Activated B cell treated with CpG ODN at 0.5 μM for 24 hours (primary cell): ENCODE measurements around the gene VARS2. TPM values are rescaled to one million over a fixed set of nuclear protein-coding genes. Genes with fewer than 3 reads are reported as not detected.

Experiments
- ATAC-seq: fragments of 200-7000 bp; cut with Tn5 transposase; one replicate; pipeline ENCODE4 v1.10.0; 2021; ENCODE audit warnings: low read depth, mild to moderate bottlenecking, moderate library complexity
- CTCF ChIA-PET: fragments of 350-600 bp; sonication (Branson Sonifier 250); formaldehyde crosslinking; loops from one replicate; lab custom pipeline; 2021; ENCODE audit warnings: antibody characterized with exemption; lab: Charles Lee
- POLR2A ChIA-PET: fragments of 350-600 bp; sonication (Branson Sonifier 250); formaldehyde crosslinking; loops from one replicate; lab custom pipeline; 2021; ENCODE audit warnings: antibody characterized with exemption; lab: Charles Lee
- DNase-seq: peaks from one replicate; pipeline ENCODE4 v3.0.0; 2022
- H3K27ac Mint-ChIP-seq: one replicate; pipeline ENCODE4 v1.8.0; 2020; ENCODE audit warnings: mixed read lengths
- H3K27me3 Mint-ChIP-seq: one replicate; pipeline ENCODE4 v1.8.0; 2021; ENCODE audit warnings: mixed read lengths
- H3K36me3 Mint-ChIP-seq: one replicate; pipeline ENCODE4 v1.8.0; 2021; ENCODE audit warnings: low read depth, mixed read lengths
- H3K4me1 Mint-ChIP-seq: one replicate; pipeline ENCODE4 v1.8.0; 2021; ENCODE audit warnings: mixed read lengths
- H3K4me3 Mint-ChIP-seq: one replicate; pipeline ENCODE4 v1.8.0; 2020; ENCODE audit warnings: mild to moderate bottlenecking, mixed read lengths
- H3K9me3 Mint-ChIP-seq: one replicate; pipeline ENCODE4 v1.8.0; 2020; ENCODE audit warnings: mixed read lengths
- intact Hi-C: fragments of 100-400 bp; cut with micrococcal nuclease; formaldehyde crosslinking; loops from one replicate; pipeline ENCODE4 v1.15.1; 2024
- total RNA-seq: library from RNA; stranded (reverse); gene quantifications from 2 replicates; pipeline ENCODE4 v1.2.3, GENCODE V29; 2022
- TF ChIP-seq, protein P1 (sequence below): fragments of 200-600 bp; IDR thresholded peaks from one replicate; pipeline ENCODE4 v1.8.0; 2022; ENCODE audit warnings: antibody characterized with exemption, mild to moderate bottlenecking

VARS2 gene
- total RNA-seq, 1 donor from 2014 or later, result 47.8 TPM

DNA sequence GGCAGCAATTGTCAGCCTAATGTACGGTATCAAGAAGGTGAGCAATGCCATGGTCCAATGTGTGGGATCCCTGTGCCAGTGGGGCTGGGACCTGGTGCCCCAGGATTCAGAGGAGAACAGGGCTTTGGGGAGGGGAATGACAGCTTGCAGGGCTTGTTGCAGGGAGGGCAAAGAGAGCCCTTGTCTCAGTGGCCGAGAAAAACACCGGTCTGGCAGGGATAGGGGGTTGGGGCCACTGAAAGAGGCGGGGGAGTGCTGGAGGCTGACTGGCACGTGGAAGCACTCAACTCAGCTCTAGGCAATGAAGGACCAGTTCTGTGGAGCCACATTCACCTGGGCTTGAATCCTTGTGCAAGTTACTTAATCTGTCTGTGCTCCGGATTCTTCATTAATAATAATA is 23.2 kb downstream of the VARS2 start:
- intact Hi-C loops, result no loop called here
- ATAC-seq, result no peak
- Mint-ChIP-seq H3K27me3 (peaks cover 30% of the 10 kb centered on the region), H3K27ac (no peak overlapping the region), H3K4me1 (no peaks in the 10 kb centered on the region), H3K36me3 (no peaks in the 10 kb centered on the region), H3K9me3 (no peaks in the 10 kb centered on the region), H3K4me3 (no peak overlapping the region)
- POLR2A ChIA-PET, result no interaction called here
- DNase-seq, result no peak
- CTCF ChIA-PET, result no interaction called here
- TF ChIP-seq, protein P1, sequence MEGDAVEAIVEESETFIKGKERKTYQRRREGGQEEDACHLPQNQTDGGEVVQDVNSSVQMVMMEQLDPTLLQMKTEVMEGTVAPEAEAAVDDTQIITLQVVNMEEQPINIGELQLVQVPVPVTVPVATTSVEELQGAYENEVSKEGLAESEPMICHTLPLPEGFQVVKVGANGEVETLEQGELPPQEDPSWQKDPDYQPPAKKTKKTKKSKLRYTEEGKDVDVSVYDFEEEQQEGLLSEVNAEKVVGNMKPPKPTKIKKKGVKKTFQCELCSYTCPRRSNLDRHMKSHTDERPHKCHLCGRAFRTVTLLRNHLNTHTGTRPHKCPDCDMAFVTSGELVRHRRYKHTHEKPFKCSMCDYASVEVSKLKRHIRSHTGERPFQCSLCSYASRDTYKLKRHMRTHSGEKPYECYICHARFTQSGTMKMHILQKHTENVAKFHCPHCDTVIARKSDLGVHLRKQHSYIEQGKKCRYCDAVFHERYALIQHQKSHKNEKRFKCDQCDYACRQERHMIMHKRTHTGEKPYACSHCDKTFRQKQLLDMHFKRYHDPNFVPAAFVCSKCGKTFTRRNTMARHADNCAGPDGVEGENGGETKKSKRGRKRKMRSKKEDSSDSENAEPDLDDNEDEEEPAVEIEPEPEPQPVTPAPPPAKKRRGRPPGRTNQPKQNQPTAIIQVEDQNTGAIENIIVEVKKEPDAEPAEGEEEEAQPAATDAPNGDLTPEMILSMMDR, result no peak

DNA sequence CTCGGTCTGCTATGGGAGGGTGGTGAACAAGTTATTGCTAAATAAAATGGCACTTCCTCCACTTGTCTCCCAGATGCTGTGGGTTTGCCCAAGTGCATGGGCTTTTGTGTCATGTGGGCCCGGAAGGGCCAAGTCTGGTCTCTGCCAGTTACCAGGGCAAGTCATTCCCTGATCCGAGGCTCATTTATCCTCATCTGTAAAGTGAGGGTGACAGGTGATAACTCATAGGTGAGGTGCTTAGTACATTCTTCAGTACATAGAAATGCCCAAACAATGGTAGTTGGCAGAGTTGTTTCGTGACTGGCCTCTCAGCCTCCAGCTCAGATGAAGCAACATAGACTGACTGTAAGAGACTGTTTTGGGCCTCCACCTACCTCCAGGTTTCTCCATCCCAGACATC is 24.7 kb downstream of the VARS2 start:
- Mint-ChIP-seq H3K27ac (no peak overlapping the region), H3K27me3 (peaks cover 39% of the 10 kb centered on the region), H3K9me3 (no peaks in the 10 kb centered on the region), H3K4me3 (no peak overlapping the region), H3K4me1 (peaks cover 4% of the 10 kb centered on the region), H3K36me3 (no peaks in the 10 kb centered on the region)
- ATAC-seq, result no peak
- intact Hi-C loops, result no loop called here
- ChIA-PET CTCF (no interaction called here), POLR2A (no interaction called here)
- DNase-seq, result no peak
- TF ChIP-seq, protein P1, result no peak

DNA sequence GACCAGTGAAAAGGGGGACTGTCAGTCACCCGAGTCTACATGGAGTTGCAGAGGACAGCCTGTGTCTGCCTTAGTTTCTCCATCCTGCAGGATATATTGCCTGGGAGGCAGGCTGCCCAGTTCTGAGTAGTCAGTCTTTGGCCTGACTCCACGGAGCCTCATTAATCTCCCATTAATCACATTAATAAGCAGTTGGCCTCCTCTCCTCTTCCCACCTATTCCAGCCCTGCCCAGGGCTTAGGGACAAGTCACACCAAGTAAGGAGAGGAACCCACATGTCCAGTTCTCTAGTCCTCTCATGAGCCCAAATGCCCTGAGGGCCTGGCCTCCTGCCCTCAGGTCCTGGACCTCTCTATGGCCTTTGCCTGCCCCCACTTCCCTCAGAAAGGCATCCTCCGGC is 25.4 kb downstream of the VARS2 start:
- H3K9me3 Mint-ChIP-seq, result no peaks in the 10 kb centered on the region
- H3K4me1 Mint-ChIP-seq, result peaks cover 4% of the 10 kb centered on the region
- H3K27ac Mint-ChIP-seq, result no peak overlapping the region
- TF ChIP-seq, protein P1, result no peak
- no peak for DNase-seq
- no peak overlapping the region for H3K4me3 Mint-ChIP-seq
- ATAC-seq, result no peak
- POLR2A ChIA-PET, result no interaction called here
- intact Hi-C loops, result no loop called here
- H3K36me3 Mint-ChIP-seq, result no peaks in the 10 kb centered on the region
- peaks cover 42% of the 10 kb centered on the region for H3K27me3 Mint-ChIP-seq
- CTCF ChIA-PET, result no interaction called here

DNA sequence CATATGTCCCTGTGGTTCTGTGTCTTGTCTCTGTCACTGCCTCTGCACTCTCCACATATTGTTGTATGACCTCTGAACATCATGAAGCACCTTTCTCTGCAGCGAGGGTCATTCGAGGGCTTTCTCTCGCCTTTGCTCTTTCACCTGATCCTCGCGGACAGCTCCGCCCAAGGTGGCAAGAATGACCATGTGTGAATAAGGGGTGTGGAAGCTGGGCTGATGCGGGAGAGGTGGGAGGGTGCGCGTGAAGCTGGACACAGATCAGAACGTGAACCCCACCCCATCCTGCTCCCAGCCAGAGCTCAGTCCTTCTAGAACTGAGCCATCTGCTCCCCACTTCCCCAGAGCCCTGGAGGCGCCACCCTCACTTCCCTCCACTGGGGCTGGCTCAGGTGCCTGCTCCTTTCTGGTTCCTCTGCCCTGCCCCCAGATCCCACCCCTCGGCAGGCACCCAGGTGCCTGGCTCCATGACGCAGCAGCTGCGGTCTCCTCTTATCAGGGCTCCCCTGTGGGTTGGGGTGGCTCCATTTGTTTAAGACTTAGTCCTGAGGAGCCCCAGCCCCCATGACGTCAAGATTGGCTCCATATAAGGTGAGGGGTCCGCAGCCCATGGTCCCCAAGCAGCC is 26.4 kb downstream of the VARS2 start, which contains the start of gene MUCL3:
TSS of gene MUCL3 (plus strand) at position 613 of the 626 bp plus-strand sequence. CDS start 27 bp downstream, outside the sequence.
- peaks cover 4% of the 10 kb centered on the region for H3K4me1 Mint-ChIP-seq
- ATAC-seq (no peak), DNase-seq (no peak)
- intact Hi-C loops, result no loop called here
- H3K27ac Mint-ChIP-seq, result no peak within 1 kb of the TSS
- H3K9me3 Mint-ChIP-seq, result no peaks in the 10 kb centered on the region
- TF ChIP-seq, protein P1, result no peak
- CTCF ChIA-PET, result no interaction called here
- POLR2A ChIA-PET, result interaction anchor here (0.6 kb wide), 1 partner anchor 419 kb away, joined by 3 read pairs; no protein-coding TSS in a partner anchor
- peaks cover 48% of the 10 kb centered on the region for H3K27me3 Mint-ChIP-seq
- no peak within 1 kb of the TSS for H3K4me3 Mint-ChIP-seq
- H3K36me3 Mint-ChIP-seq, result no peaks in the 10 kb centered on the region

DNA sequence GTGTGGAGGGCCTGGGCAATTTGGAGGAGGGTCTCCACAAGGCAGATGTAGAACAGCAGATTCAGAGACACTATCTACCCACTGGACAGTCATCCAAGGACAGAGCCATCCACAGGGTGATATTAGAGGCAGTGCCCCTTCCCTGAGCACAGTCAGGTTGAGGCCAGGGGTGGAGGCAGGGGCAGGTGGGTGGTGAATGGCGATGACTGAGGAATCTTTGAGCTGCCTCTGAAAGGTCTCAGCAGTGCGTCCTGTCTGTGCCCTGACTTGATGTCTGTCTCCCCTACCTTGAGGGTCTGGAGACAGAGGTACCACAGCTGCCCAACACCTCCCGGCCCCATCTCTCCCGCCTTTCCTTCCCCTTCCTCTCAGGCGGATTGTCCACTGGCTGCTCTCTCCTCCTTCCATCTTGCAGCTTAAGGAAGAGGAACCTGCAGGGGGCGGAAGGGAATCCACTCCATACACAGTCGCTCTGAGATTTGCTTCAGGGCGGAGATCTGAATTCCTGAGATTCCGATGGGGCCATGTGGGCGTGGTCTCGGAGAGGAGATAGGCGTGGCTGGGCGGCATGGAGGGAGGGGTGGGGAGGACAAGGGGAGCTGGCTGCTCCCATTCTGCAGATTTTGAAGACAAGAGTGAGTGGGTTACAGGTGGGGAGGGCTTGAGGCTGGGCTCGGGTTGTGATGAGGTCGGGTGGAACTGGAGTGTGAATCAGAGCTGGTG is 28.5 kb downstream of the VARS2 start:
- CTCF ChIA-PET, result no interaction called here
- Mint-ChIP-seq H3K27ac (no peak overlapping the region), H3K27me3 (peaks cover 49% of the 10 kb centered on the region)

More for the DNA sequence above, 28.5 kb downstream of the VARS2 start:
- POLR2A ChIA-PET, result no interaction called here
- TF ChIP-seq, protein P1, result no peak
- Mint-ChIP-seq H3K9me3 (no peaks in the 10 kb centered on the region), H3K4me3 (no peak overlapping the region), H3K36me3 (no peaks in the 10 kb centered on the region), H3K4me1 (peaks cover 4% of the 10 kb centered on the region)
- DNase-seq (no peak), ATAC-seq (no peak)
- intact Hi-C loops, result no loop called here
